Superior temporal gyrus (tissue), 1 donor: ENCODE measurements around the gene SH2D6.

Experiments used
- DNase-seq: peaks from one replicate; pipeline ENCODE4 v3.0.0-alpha.2; 2016; ENCODE audit errors: extremely low spot score

The SH2D6 gene

DNA sequence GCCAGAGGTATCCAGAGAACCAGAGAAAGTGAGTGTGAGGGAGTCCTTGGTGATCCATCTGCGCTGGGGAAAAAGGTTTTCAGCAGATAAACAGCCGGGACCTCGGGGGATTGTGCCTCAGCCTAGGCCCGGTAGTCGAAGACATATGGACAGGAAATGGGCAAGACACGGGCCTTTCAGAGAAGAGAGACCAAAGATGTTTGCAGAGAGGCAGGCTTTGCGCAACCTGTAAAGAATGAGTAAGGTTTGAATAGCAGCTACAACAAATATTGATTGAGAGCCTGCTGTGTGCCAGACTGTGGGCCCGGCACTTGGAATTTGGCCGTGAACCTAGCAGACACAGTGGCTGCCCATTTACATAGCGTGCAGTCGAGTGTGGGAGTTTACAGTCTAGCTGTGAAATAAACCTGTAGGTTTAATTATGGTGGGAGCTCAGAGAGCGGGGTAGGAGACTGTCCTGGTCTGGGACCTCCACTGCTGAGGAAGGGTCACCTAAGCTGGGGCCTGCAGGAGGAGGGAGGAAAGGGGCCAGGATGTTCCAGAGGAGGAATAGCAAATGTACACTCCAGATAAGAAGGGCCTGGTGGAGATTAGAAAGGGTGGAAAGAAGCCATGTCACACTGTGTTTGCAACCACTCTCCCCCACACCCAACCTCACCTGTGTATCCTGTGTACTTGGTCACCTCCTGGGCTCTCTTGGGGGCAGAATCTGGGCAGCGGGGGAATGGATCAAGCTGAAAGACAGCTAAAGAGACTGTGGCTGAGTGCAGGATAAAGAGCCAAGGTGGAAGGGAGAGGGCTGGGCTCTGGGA, 3.0 kb downstream of the SH2D6 start:
- DNase-seq, result no peak

DNA sequence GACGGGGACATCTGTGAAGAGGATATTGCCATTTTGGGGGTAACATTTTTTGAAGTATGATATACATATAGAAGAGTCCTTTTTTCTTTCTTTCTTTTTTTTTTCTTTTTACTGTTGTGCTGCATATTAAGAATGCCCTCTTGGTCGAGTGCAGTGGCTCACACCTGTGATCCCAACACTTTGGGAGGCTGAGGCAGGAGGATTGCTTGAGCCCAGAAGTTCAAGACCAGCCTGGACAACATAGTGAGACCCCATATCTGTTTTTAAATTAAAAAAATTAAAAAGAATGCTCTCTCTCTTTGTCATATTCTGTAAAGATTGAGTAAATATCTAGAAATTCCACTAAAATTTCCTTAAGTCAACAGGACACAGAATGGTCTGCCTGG, 3.6 kb downstream of the SH2D6 start:
- DNase-seq, result no peak

DNA sequence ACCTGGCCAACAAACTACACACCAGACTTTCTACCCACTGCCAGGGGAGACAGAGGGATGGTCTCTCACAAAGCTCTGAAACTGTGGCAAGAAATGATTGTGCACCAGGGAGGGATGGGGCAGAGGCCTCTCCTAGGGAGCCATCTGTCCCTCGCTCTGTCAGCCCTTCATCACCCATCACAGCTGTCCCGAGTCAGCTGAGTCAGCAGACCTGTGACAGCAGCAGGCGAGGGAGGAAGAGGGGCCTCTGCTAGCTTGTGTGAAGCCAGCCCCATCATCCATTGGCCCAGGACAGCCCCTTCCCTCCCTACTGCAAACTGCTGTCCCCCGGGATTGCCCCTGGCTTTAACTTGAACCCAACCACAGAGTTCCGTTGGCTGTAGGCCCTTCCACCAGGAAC, 5.0 kb downstream of the SH2D6 start:
- DNase-seq, result no peak

DNA sequence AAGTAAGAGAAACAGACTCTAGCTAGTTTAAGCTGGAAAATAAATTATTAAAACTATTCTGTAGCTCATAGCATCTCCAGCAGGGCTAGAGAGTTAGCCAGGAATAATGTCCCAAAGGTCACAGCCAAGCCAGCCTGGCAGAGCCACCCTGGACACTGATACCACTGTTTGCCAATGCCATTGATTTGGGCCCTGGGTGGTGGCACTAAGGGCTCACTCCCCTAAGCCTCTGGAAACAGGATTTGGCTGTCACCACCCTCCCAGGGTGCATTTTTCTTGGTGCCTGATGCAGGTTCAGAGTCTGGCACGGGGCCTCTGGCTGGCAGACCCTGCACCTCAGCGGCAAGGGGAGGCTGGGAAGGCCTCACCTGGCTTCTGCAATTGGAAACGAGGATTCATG, 7.1 kb downstream of the SH2D6 start:
- DNase-seq, result no peak

DNA sequence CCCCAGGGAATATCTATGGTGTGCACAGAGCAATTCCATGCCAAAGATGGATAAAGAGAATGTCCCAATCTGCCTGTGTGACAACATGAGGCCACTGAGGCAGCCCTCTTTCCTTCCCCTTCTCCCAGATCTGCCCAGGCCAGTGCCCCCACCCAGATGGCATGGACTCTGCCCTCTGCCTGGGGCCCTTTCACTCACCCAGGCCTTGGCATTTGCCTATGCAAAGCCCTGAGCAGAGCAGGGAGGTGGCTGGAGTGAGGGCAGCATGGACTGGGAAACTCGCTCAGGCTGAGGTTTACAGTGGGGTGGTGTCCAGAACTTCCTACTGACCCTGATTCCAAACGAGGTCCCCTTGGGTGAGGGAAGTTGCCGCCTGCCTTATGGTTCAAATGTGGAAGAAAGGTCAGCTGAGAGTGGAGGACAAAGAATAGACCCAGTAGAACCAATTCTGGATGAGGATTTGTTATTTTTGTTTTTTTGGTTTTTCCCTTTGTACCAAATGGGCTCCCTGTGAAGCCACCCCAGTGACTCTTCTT, 8.9 kb downstream of the SH2D6 start:
- DNase-seq, result no peak

DNA sequence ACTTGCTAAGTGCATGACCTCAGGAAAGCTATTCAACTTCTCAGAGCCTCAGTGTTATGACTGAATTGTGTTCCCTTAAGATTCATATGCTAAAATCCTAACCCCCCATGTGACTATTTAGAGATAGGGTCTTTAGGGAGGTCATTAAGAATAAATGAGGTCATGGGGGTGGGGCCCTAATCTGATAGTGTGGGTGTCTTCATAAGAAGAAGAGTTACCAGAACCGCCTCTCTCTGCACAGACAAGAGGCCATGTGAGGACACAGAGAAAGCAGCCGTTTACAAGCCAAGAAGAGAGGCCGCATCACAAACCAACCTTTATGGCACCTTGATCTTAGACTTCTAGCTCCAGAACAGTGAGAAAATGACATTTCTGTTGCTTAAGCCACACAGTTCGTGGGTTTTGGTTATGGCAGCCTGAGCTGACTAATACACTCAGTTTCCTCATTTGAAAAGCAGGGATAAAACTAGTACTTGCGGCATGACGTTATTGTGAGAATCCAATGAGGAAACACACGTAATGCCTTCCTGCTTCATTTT, 9.9 kb downstream of the SH2D6 start:
- no peak for DNase-seq

DNA sequence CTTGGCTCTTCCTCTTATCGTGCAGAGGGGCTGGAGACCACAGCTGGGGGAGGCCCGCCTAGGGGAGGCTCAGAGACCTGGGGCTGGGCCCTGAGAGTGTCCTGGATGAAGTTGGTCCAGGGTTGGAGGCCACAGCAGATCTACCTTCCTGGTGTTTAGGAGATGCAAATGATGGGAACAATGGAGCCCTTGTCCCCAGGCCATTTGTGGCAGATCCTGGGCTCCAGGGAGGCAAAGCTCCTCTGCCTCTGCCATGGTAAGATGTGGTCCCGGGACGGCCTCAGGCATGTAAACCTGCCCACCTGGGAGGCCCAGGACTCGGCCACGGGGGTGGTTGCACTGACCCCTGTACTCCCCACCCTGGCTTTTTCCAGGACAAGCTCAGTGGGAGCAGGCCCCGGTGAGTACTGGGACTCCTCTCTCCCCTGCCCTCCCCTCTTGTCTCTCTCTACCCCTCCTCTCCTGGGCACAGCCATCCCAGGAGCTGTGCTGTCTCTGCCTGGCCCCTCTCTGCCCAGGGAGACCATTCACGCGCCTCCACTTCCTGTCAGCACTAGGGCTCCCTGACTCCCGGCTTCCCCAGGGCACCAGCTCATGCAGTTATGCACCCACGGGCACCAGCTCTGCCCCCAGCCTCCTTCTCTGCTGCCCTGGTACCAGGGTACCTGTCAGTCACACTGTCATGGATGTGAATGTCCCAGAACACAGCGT, 10.9 kb downstream of the SH2D6 start:
- DNase-seq, result peak; percentile 44

DNA sequence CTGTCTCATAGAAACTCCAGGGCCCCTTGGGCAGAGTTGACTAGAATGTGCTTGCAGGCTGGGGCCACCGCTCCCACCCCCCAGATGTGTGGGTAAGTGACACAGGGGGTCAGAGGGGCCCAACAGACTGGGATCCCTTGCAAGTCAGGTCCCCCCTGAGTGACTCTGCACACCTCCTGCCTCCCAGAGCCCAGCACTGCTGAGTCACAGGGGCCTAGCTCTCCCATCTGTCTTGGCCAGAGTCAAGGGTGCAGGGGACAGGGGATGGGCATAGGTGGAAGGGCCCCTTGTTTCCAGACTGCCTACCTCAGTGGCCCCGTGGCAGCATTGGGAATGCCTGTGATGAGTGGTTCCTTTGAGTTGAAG, 11.4 kb downstream of the SH2D6 start:
- no peak for DNase-seq

DNA sequence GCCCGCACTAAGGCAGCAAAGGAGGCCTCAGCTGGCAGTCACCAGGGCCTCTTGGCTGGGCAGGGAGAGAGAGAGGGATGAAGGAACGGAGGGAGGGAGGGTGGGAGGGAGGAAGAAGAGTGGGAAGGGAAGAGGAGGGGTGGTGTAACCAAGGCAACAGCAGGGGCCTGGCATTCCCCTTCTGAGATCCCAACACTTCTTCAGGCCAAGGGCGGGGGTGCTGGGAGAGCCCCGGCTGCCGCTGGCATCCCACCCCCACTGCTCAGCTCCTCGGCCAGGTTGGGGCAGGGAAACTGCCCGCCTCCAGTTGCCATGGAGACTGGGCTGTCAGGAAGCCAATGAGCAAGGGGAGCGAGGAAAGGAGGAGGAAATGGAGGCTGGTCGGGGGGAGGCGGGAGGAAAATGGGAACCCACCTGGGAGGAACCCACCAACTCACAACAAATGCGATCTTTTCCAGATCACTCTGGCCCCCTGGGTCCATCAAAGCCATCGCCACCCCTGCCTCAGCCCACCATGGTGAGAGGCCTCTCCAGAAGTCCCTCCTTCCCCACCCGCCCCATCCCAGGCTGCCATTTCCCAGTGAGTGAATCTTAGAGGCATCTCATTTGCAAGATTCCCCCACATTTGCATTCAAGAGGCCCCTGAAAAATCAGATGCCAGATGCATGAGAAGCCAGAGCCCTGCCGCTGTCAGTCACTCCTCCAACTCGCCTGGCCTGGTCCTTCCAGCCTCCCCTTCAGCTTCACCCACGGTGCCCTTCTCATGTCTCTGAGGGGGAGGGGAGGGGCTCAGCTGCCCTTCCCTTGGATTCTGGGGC, 12.4 kb downstream of the SH2D6 start:
- DNase-seq, result peak; percentile 83

DNA sequence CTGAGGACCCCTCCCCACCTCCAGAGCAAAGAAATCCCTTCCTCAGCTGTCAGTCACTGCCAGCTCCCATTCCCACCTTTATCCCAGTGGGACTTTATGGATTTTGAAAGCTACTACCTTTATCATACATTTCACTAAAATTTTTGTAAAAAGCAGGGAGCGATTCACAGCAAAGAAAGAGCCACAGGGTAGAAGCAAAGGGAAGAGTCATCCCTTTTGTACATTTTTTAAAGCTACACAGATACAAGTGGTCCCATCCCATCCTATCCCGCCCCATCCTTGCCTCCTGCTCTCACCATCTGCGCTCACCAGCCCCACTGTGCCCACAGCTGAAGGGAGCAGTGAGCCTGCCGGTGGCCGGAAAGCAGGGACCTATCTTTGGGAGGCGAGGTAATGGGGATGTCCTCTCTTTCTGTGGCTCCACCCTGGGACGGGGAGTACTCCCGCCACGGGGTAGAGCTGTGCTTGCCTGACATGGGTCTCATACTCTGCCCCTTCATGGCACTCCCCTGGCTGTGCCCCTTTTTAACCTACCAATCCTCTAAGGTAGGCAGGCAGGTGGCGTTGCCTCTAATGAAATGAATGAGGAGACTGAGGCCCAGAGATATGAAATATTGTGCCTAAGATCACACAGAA, 13.2 kb downstream of the SH2D6 start:
- peak; percentile 66 for DNase-seq

DNA sequence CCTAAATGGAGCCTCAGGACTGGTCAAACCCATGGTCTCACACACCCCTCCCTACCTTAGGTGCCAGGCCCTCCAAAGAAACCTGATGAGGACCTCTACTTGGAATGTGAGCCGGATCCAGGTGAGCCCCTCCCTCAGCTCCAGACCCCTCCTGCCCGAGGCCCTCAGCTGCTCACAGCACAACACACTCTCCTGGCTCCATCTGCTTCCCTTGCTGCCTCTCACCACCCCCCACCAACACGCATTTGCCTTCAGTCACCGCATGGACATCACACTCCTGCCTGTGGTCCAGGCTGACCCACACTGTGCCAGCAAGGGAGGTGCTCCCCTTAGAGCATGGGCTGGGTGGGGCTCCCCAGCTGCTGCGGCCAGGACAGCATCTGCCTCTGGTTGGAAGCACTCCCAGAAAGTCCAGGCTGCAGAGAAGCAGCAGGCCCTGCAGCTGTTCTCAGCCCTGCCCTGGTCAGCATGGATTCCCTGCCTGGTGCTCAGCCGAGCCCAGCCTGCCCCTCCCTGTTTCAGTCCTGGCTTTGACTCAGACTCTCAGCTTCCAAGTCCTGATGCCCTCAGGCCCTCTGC, 15.1 kb downstream of the SH2D6 start:
- peak; percentile 93 for DNase-seq

DNA sequence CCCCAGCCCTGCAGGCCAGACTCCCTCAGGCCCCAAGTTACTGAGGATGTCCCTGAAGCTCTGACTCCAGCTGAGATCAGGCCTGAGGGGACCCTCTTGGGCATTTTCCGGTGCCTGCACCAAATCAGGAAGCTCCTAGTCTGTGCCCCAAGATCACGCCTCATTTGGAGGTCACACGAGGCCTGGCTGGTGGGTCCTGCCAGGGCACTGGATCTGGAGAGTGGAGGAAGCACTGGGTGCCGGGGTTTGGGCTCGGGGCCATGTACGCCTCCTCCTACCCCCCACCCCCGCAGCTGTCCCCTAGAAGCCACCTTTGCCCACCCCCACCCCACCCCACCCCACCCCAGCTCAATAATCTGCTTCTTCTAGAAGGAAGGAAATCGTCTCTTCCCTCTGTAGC, 16.2 kb downstream of the SH2D6 start:
- no peak for DNase-seq

DNA sequence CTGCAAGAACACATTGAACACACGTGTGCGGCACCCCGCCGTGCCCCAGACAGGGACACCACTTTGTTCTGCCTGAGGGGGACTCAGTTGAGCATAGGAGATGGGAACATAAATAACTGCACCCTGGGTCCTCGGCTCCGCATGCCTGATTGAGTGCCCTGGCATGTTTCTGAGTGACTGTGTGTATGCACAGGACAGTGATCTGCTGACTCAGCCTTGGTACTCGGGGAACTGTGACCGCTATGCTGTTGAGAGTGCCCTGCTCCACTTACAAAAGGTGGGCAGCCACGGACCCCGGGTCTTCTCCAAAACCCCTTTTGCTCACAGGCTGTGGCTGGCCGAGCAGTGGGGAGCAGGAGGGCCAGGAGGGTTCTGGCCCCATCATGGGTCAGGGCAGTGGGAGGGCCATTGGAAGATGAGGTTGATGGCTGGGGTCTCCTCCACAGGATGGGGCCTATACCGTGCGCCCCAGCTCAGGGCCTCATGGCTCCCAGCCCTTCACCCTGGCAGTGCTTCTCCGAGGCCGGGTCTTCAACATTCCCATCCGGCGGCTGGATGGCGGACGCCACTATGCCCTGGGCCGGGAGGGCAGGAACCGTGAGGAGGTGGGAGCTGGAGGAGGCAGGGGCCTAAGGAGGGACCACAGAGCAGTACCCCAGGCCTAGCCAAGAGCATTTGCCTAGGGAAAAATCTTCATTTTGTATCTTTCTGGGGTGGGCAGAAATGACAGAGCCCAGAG, 16.9 kb downstream of the SH2D6 start:
- peak; percentile 45 for DNase-seq

DNA sequence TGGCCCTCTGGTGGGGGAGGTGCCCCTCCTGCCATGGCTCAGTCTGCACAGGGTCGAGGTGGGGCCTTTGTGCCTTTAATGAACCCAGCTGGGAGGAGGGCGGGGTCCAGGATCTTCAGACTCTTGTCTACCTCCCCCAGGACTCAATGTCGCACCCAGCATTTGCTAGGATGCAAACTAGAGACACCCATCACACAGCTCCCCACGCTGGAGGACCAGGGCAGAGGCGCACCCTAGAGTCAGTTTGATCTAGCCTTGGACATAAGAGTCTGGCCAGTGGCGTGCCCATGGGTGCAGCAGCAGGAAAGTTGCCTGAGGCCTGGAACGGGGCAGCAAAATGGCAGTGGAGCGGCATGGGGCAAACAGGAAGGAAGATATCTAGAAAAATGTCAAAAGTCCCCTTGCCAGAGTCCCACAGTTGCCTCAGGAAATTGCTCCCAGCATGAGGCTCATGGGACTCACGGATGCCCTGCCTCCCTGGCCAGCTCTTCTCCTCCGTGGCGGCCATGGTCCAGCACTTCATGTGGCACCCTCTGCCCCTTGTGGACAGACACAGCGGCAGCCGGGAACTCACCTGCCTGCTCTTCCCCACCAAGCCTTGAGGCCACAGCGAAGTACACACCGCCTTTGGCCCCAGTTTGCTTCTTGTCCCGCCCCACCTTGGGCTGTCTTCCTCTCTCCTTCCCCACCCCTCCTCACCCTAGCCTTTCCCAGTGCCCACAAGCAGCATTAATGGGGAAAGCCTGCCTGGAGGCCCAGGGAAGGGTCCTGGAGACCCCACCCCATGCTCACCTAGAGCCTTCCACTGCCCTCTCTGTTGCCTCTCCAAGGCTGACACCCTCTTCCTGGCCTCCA, 17.7 kb downstream of the SH2D6 start:
- no peak for DNase-seq

DNA sequence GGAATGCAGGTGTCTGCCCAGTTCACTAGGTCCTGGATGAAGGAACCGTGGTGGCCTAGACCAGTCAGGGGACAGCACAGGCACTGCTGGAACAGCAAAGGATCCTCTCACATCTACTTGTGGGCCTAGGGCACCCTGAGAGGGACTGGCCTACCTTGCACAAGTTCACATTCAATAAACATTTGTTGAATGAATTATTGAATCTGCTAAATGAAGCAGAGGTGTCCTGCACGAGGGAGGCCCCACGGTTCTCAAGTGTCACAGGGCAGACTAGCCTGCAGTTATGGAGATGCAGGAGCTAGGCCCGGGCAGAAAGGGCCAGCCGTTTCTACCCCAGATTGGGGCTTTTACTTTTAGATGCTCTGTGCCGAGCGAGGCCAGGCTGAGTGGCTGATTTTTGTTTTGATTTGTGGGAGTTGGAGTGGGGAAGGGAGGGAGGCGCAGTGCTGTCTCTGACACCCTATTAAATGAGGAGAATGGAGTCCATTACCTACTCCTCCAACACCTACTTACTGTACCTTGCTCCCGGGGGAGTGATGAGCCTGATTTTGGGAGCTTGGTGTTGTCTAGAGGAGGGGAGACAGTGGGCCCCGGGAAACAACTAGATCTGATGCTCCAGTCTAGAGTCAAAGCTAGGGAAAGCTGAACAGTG, 18.4 kb downstream of the SH2D6 start:
- DNase-seq, result peak; percentile 63

DNA sequence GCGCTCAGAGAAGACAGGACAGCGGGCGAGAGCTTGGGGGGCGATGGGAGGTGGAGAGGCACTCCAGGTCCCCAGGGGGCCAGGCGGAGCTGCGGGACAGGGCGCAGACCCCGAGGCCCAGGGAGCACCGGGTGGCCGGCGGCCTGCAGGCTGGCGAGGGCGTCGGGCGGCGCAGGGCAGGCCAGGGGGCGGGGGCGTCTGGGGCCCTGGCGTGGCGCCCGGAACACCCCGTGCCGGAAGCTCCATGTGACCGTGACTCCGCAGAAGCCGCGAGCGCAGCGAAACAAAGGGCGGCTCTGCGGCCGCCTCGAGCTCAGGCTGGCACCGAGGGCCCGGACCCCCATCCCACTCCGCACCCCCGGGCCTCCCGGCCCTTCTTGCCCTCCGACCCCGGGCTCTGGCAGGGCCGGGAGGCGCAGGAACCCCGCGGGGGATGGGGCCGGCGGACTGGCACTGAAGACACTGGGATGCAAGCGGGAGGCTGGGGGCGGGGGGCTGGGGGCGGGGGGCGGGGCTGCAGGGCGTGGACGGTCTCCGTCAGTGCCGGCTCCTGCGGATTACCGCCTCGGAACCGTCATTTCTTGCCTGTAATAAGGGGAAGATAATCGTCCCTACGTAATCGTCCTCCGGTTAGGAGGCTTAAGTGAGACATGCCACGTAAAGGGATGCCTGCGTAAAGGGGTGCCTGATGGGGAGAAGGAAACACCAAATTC, 19.1 kb downstream of the SH2D6 start:
- DNase-seq, result peak; percentile 91

DNA sequence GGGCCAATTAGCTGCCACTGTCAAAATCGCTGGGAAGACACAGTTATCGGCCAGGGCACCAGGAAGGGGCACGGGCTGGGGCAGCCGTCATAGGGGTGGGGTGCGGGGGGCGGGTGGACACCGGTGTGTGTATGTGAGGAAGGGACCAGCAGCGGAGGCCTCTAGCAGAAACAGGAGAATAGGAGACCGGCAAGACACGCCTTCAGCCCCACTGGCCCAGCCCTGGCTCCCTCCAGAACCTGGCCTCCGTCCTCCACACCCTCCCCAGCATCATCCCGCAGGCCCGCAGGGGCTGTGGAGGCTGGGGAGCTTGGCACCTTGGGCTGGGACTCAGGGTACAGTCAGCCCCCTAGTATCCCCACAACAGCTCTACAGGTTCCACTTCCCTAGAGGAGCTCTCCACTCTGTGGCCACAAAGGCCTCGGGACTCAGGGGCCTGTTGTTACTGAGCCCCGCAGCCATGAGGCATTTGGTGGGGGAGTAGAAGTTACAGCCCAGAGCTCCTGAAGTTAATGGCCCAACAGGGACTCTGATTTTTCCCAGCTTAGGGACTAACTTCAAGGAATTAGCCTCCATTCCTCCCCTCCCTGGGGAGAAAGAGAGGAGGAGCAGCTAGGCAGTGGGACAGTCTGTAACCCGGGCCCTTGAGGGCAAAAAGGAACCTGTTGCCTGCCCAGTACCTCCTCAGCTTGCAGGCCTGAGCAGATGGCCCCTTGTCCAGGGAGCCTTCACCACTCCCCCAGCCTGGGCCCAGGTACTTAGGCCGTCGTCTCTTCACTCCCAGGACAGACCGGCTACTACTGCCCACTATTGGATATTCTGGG, 19.9 kb downstream of the SH2D6 start:
- peak; percentile 63 for DNase-seq
